Neuronal stem cell (in vitro differentiated cells): ENCODE results near the gene USP30.
A peak's percentile ranks its signal among the peaks of the same experiment; 100 is the strongest.

Experiments used
- DNase-seq: peaks from one replicate; pipeline ENCODE4 v3.0.0-alpha.2; 2013; ENCODE audit warnings: low spot score
- H2AFZ ChIP-seq: one replicate; pipeline ENCODE4 v1.6.1; 2013; ENCODE audit warnings: mild to moderate bottlenecking, low read length, inconsistent platforms
- H2AK5ac ChIP-seq: 2 replicates; pipeline ENCODE4 v1.6.1; 2013; ENCODE audit warnings: low read depth, mild to moderate bottlenecking, inconsistent platforms, low read length, moderate library complexity, mixed read lengths
- H2BK120ac ChIP-seq: 2 replicates; pipeline ENCODE4 v1.6.1; 2013; ENCODE audit warnings: low read depth, mild to moderate bottlenecking, inconsistent platforms, low read length, moderate library complexity, mixed read lengths
- H2BK12ac ChIP-seq: one replicate; pipeline ENCODE4 v1.6.1; 2013; ENCODE audit warnings: low read length, inconsistent platforms
- H2BK15ac ChIP-seq: 2 replicates; pipeline ENCODE4 v1.6.1; 2013; ENCODE audit warnings: mild to moderate bottlenecking, low read length, inconsistent platforms, mixed read lengths
- H2BK5ac ChIP-seq: one replicate; pipeline ENCODE4 v1.6.1; 2013; ENCODE audit warnings: inconsistent platforms, mild to moderate bottlenecking, low read length, moderate library complexity
- H3K14ac ChIP-seq: one replicate; pipeline ENCODE4 v1.6.1; 2013; ENCODE audit warnings: low read length, inconsistent platforms
- H3K18ac ChIP-seq: 2 replicates; pipeline ENCODE4 v1.6.1; 2013; ENCODE audit warnings: low read length, inconsistent platforms
- H3K23ac ChIP-seq: 2 replicates; pipeline ENCODE4 v1.6.1; 2013; ENCODE audit warnings: low read depth, mild to moderate bottlenecking, mixed read lengths, low read length, inconsistent platforms; ENCODE audit not compliant: poor library complexity
- H3K27ac ChIP-seq: replicated peaks from 3 replicates; pipeline ENCODE4 v1.5.1; 2013; ENCODE audit warnings: low read length, inconsistent platforms
- H3K27me3 ChIP-seq, 3 experiments: 2 replicates each; pipeline ENCODE4 v1.6.1; 2013; ENCODE audit warnings: low read length in 3 of 3, mild to moderate bottlenecking in 2 of 3, inconsistent platforms in 1 of 3, low read depth in 1 of 3, mixed read lengths in 1 of 3, moderate library complexity in 1 of 3; ENCODE audit not compliant: control insufficient read depth in 3 of 3, insufficient read depth in 3 of 3
- H3K36me3 ChIP-seq, 2 donors: replicated peaks in 1 of 2; 2 replicates each; pipeline ENCODE4 v1.6.1; 2013; ENCODE audit warnings: low read length in 2 of 2; ENCODE audit not compliant: control insufficient read depth in 2 of 2, insufficient read depth in 2 of 2
- H3K4ac ChIP-seq: 2 replicates; pipeline ENCODE4 v1.6.1; 2013; ENCODE audit warnings: inconsistent platforms, mild to moderate bottlenecking, low read length, moderate library complexity
- H3K4me1 ChIP-seq, 2 donors: 1 replicate in 1 of 2; 2 replicates in 1 of 2; pipeline ENCODE4 v1.6.1; 2013; ENCODE audit warnings: low read length in 2 of 2, low read depth in 1 of 2; ENCODE audit not compliant: control insufficient read depth in 2 of 2, insufficient read depth in 1 of 2
- H3K4me2 ChIP-seq: one replicate; pipeline ENCODE4 v1.6.1; 2013; ENCODE audit warnings: mild to moderate bottlenecking, low read length, inconsistent platforms; ENCODE audit not compliant: insufficient read depth, poor library complexity, severe bottlenecking
- H3K4me3 ChIP-seq, 2 donors: 2 replicates each; pipeline ENCODE4 v1.5.1; 2013; ENCODE audit warnings: low read length in 2 of 2, mild to moderate bottlenecking in 2 of 2, inconsistent platforms in 1 of 2, moderate library complexity in 1 of 2
- H3K79me1 ChIP-seq: one replicate; pipeline ENCODE4 v1.6.1; 2013; ENCODE audit warnings: low read depth, mild to moderate bottlenecking, inconsistent platforms, low read length, moderate library complexity
- H3K9ac ChIP-seq: one replicate; pipeline ENCODE4 v1.6.1; 2013; ENCODE audit warnings: mild to moderate bottlenecking, low read depth, low read length, inconsistent platforms; ENCODE audit not compliant: poor library complexity
- H3K9me3 ChIP-seq, 2 donors: replicated peaks in 1 of 2; 2 replicates each; pipeline versions ENCODE3 to v1.6.1; 2013; ENCODE audit warnings: low read length in 2 of 2, mild to moderate bottlenecking in 2 of 2, inconsistent platforms in 1 of 2, low read depth in 1 of 2, mixed read lengths in 1 of 2, moderate library complexity in 1 of 2; ENCODE audit not compliant: control insufficient read depth in 2 of 2, insufficient read depth in 1 of 2
- H4K8ac ChIP-seq: one replicate; pipeline ENCODE4 v1.6.1; 2013; ENCODE audit warnings: low read depth, mild to moderate bottlenecking, inconsistent platforms, low read length, moderate library complexity
- H4K91ac ChIP-seq: one replicate; pipeline ENCODE4 v1.6.1; 2013; ENCODE audit warnings: low read length, low read depth, mild to moderate bottlenecking, inconsistent platforms; ENCODE audit not compliant: poor library complexity
- WGBS, 2 donors: extraction: QIAGEN DNeasy Blood & Tissue Kit; methylation state at CpG; one replicate each; pipeline ENCODE4 v1.1.7; 2013; ENCODE audit warnings: missing lambda C conversion rate in 2 of 2, mixed read lengths in 1 of 2; ENCODE audit not compliant: insufficient read length in 2 of 2, insufficient replicate concordance in 1 of 2; ENCODE audit errors: extremely low coverage in 2 of 2; 5-methylcytosine and 5-hydroxymethylcytosine counted together

The USP30 gene

DNA sequence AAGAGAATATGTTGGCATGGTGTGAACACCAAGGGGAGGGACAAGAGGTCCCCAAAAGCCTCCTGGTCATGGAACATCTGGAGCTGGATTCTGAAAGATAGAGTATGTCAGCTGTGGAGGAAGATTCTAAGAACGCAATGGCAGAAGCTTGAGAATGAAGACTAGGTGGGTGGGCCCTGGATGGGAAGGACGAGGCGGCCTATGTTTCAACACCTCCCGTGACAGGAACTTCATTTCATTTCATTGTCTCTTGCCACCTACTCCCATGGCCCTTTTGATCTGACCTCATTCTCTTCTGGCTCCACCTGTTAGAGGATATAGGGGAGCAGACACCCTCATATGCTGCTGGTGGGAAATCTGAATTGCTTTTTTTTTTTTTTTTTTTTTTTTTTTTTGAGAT is 48.4 kb downstream of the USP30 start:
- no peak overlapping the region for H3K4me3 ChIP-seq
- H2BK120ac ChIP-seq = no peak overlapping the region
- no peak for DNase-seq
- no peak overlapping the region for H2BK12ac ChIP-seq
- no peak overlapping the region for H3K27ac ChIP-seq
- H3K27me3 ChIP-seq = no peaks in the 10 kb centered on the region
- no peak overlapping the region for H2BK15ac ChIP-seq
- H2AFZ ChIP-seq = no peak overlapping the region
- peaks cover 43 to 73% of the 10 kb centered on the region in 2 donors for H3K36me3 ChIP-seq
- no peaks in the 10 kb centered on the region for H3K9me3 ChIP-seq
- WGBS, 2 donors = no CpG with 5 or more reads among the region's 4 CpGs
- no peak overlapping the region for H3K18ac ChIP-seq
- H3K4ac ChIP-seq = no peak overlapping the region
- peaks cover 4 to 6% of the 10 kb centered on the region in 2 donors for H3K4me1 ChIP-seq
- H2BK5ac ChIP-seq = no peak overlapping the region
- no peak overlapping the region for H3K4me2 ChIP-seq
- H3K23ac ChIP-seq = no peak overlapping the region
- H3K79me1 ChIP-seq = peaks cover 6% of the 10 kb centered on the region
- H4K91ac ChIP-seq = no peak overlapping the region
- H4K8ac ChIP-seq = no peak overlapping the region
- no peak overlapping the region for H3K14ac ChIP-seq
- H2AK5ac ChIP-seq = no peak overlapping the region
- H3K9ac ChIP-seq = no peak overlapping the region

DNA sequence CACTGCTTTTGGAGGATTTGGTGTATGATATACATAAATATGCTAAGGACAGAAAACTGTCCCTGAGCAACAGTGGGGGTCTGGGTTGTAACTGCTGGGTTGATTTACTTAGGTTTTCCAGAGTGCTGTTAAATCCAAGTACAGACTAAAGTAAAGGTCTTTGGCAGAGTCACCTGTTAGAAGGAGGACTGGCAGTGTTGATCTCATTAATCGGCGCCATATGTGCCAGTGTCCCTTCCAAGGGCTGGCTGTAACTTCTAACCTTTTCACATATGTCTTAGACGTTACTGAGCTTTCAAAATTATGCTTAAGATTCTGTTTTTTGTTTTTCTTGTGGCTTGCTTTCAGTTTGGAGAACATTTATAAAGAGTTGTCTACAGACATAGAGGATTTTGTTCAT is 50.1 kb downstream of the USP30 start:
- H2AK5ac ChIP-seq = no peak overlapping the region
- H2BK5ac ChIP-seq = no peak overlapping the region
- no peak overlapping the region for H3K23ac ChIP-seq
- H4K91ac ChIP-seq = no peak overlapping the region
- H3K4ac ChIP-seq = no peak overlapping the region
- H3K18ac ChIP-seq = no peak overlapping the region
- H3K79me1 ChIP-seq = peaks cover 9% of the 10 kb centered on the region
- H3K27ac ChIP-seq = no peak overlapping the region
- H3K9me3 ChIP-seq = no peaks in the 10 kb centered on the region
- no peak overlapping the region for H2AFZ ChIP-seq
- H3K4me3 ChIP-seq = no peak overlapping the region
- no peak overlapping the region for H3K4me2 ChIP-seq
- WGBS, 2 donors = no CpG with 5 or more reads among the region's 3 CpGs
- H2BK120ac ChIP-seq = no peak overlapping the region
- peaks cover 4% of the 10 kb centered on the region in 2 donors for H3K4me1 ChIP-seq
- H2BK15ac ChIP-seq = no peak overlapping the region
- H3K9ac ChIP-seq = no peak overlapping the region
- H3K14ac ChIP-seq = no peak overlapping the region
- H3K27me3 ChIP-seq = no peaks in the 10 kb centered on the region
- no peak overlapping the region for H2BK12ac ChIP-seq
- H4K8ac ChIP-seq = no peak overlapping the region
- DNase-seq = no peak
- H3K36me3 ChIP-seq = peaks cover 52 to 88% of the 10 kb centered on the region in 2 donors

DNA sequence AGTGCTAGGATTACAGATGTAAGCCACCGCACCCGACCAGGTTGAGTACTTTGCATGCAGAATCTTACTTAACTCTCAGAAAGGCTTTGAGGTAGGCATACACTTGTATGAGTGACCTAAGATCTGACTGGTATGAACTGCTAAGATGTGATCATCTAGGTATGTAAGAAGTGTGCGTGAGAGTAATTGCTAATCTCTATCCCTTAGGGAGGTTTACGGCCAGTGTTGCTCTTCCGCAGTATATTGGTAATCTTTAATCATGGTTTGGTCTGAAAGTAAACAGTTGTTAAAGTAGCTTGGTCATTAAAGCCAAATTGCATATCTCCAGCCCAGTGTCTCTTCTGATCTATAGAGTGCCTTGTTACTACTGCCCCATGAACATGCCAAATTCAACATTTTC is 52.8 kb downstream of the USP30 start:
- Histone ChIP-seq H3K4me3 (no peak overlapping the region), H3K79me1 (peaks cover 9% of the 10 kb centered on the region), H4K91ac (no peak overlapping the region), H3K36me3 (peaks cover 56 to 93% of the 10 kb centered on the region in 2 donors), H2BK120ac (no peak overlapping the region), H3K9ac (no peak overlapping the region), H2AK5ac (no peak overlapping the region), H3K9me3 (no peaks in the 10 kb centered on the region), H3K4me1 (peaks cover under 1 to 3% of the 10 kb centered on the region in 2 donors), H3K27ac (no peak overlapping the region), H3K14ac (no peak overlapping the region), H4K8ac (no peak overlapping the region), H3K18ac (no peak overlapping the region), H2AFZ (no peak overlapping the region), H3K4me2 (no peak overlapping the region), H2BK15ac (no peak overlapping the region), H3K23ac (no peak overlapping the region), H3K4ac (no peak overlapping the region), H2BK5ac (no peak overlapping the region), H2BK12ac (no peak overlapping the region), H3K27me3 (no peaks in the 10 kb centered on the region)
- no CpG with 5 or more reads among the region's 5 CpGs for WGBS, 2 donors
- no peak for DNase-seq

DNA sequence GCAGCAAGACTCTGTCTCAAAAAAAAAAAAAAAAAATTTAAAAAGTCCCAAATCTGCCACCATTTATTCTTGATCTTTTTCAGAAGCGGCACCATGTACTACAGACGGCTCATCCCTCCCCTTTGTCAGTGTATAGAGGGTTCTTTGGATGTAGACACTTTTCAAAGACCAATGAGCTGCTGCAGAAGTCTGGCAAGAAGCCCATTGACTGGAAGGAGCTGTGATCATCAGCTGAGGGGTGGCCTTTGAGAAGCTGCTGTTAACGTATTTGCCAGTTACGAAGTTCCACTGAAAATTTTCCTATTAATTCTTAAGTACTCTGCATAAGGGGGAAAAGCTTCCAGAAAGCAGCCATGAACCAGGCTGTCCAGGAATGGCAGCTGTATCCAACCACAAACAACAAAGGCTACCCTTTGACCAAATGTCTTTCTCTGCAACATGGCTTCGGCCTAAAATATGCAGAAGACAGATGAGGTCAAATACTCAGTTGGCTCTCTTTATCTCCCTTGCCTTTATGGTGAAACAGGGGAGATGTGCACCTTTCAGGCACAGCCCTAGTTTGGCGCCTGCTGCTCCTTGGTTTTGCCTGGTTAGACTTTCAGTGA is 57.5 kb downstream of the USP30 start:
- WGBS, 2 donors = no CpG with 5 or more reads among the region's 6 CpGs
- Histone ChIP-seq H3K27ac (peak overlapping the region; percentile 37), H3K27me3 (no peaks in the 10 kb centered on the region)

More for the DNA sequence above, 57.5 kb downstream of the USP30 start:
- H3K18ac ChIP-seq = no peak overlapping the region
- H3K4me2 ChIP-seq = no peak overlapping the region
- H2AK5ac ChIP-seq = no peak overlapping the region
- peak overlapping the region; percentile 95 for H2AFZ ChIP-seq
- no peak overlapping the region for H2BK12ac ChIP-seq
- DNase-seq = no peak
- no peak overlapping the region for H2BK15ac ChIP-seq
- H4K91ac ChIP-seq = no peak overlapping the region
- no peak overlapping the region for H4K8ac ChIP-seq
- peaks cover 28 to 55% of the 10 kb centered on the region in 2 donors for H3K36me3 ChIP-seq
- H3K4ac ChIP-seq = no peak overlapping the region
- no peak overlapping the region for H3K9ac ChIP-seq
- H3K23ac ChIP-seq = no peak overlapping the region
- H3K4me3 ChIP-seq = no peak overlapping the region
- H3K9me3 ChIP-seq = no peaks in the 10 kb centered on the region
- H2BK120ac ChIP-seq = no peak overlapping the region
- H2BK5ac ChIP-seq = no peak overlapping the region
- H3K79me1 ChIP-seq = peaks cover 3% of the 10 kb centered on the region
- H3K4me1 ChIP-seq = peaks cover 5 to 14% of the 10 kb centered on the region in 2 donors
- no peak overlapping the region for H3K14ac ChIP-seq
